PC-9 (cell line): ENCODE data around the gene ZFYVE27. TPM values are rescaled to one million over a fixed set of nuclear protein-coding genes. Genes with fewer than 3 reads are reported as not detected.

ENCODE experiments used
- BruUV-seq: library from RNA; stranded (reverse); fragments of 400-500 nt; replicated peaks from 2 replicates; lab custom pipeline; 2021; lab: Mats Ljungman, UMichigan
- CTCF ChIA-PET: fragments of 300-600 bp; sonication (Branson Sonifier 250); formaldehyde crosslinking; loops from one replicate; lab custom pipeline; 2022; ENCODE audit warnings: antibody characterized with exemption; lab: Charles Lee
- POLR2A ChIA-PET: fragments of 300-600 bp; sonication (Branson Sonifier 250); formaldehyde crosslinking; loops from one replicate; lab custom pipeline; 2022; ENCODE audit warnings: antibody characterized with exemption; ENCODE audit not compliant: unreplicated experiment; lab: Charles Lee
- DNase-seq, 2 experiments: peaks; one replicate each; pipeline versions ENCODE4 v3.0.0 to v3.0.0-alpha.2; 2015 to 2022; ENCODE audit warnings: mixed read lengths in 1 of 2
- H2AFZ ChIP-seq: fragments of 200-600 bp; sonication (generic); 2 replicates; pipeline ENCODE4 v1.8.1; 2017; ENCODE audit warnings: antibody characterized with exemption
- H3F3A ChIP-seq: fragments of 200-600 bp; sonication (generic); 2 replicates; pipeline ENCODE4 v1.8.1; 2017; ENCODE audit warnings: antibody characterized with exemption, mild to moderate bottlenecking, low read depth; ENCODE audit not compliant: insufficient read depth
- H3K27ac ChIP-seq: fragments of 200-600 bp; sonication (generic); 2 replicates; pipeline ENCODE4 v1.6.1; 2016; ENCODE audit warnings: mixed run types
- H3K27me3 ChIP-seq: fragments of 200-600 bp; sonication (generic); 2 replicates; pipeline ENCODE4 v1.6.1; 2016; ENCODE audit warnings: low read depth, mixed run types; ENCODE audit not compliant: insufficient read depth
- H3K36me3 ChIP-seq: fragments of 200-600 bp; sonication (generic); 2 replicates; pipeline ENCODE4 v1.6.1; 2016; ENCODE audit warnings: low read depth, mixed run types
- H3K4me1 ChIP-seq: fragments of 200-600 bp; sonication (generic); replicated peaks from 2 replicates; pipeline ENCODE4 v1.6.1; 2016; ENCODE audit warnings: mixed run types; ENCODE audit not compliant: insufficient read depth
- H3K4me2 ChIP-seq: fragments of 200-600 bp; sonication (generic); 2 replicates; pipeline ENCODE4 v1.6.1; 2017; ENCODE audit warnings: mixed run types
- H3K4me3 ChIP-seq: fragments of 200-600 bp; sonication (generic); 2 replicates; pipeline ENCODE4 v1.6.1; 2016; ENCODE audit warnings: mixed run types
- H3K79me2 ChIP-seq: fragments of 200-600 bp; sonication (generic); 2 replicates; pipeline ENCODE4 v1.6.1; 2017; ENCODE audit warnings: low read depth, mixed run types
- H3K9me2 ChIP-seq: fragments of 200-600 bp; sonication (generic); 2 replicates; pipeline ENCODE4 v1.8.1; 2017; ENCODE audit warnings: mild to moderate bottlenecking; ENCODE audit not compliant: insufficient read depth
- H3K9me3 ChIP-seq: fragments of 200-600 bp; sonication (generic); 2 replicates; pipeline ENCODE4 v1.8.1; 2016; ENCODE audit warnings: low read depth; ENCODE audit not compliant: insufficient read depth
- H4K20me1 ChIP-seq: fragments of 200-600 bp; sonication (generic); 2 replicates; pipeline ENCODE4 v1.8.1; 2017; ENCODE audit not compliant: insufficient read depth
- EZH2 ChIP-seq: fragments of 200-600 bp; sonication (generic); IDR thresholded peaks from 2 replicates; pipeline ENCODE4 v1.8.0; 2017; ENCODE audit warnings: antibody characterized with exemption, low read depth
- intact Hi-C: fragments of 100-400 bp; cut with micrococcal nuclease; formaldehyde crosslinking; loops from one replicate; pipeline ENCODE4 v1.10.0; 2022; ENCODE audit not compliant: unreplicated experiment
- total RNA-seq: library from RNA; stranded (reverse); gene quantifications from 2 replicates; pipeline ENCODE4 v1.2.3, GENCODE V29; 2021
- TF ChIP-seq, protein P1 (sequence below): fragments of 200-600 bp; sonication (generic); conservative IDR thresholded peaks from 2 replicates; pipeline ENCODE4 v1.6.1; 2017; ENCODE audit warnings: mixed run types, antibody characterized with exemption, mild to moderate bottlenecking, moderate library complexity

ZFYVE27 gene
- total RNA-seq, 1 experiment from 2014 or later, result 21.6 TPM

DNA sequence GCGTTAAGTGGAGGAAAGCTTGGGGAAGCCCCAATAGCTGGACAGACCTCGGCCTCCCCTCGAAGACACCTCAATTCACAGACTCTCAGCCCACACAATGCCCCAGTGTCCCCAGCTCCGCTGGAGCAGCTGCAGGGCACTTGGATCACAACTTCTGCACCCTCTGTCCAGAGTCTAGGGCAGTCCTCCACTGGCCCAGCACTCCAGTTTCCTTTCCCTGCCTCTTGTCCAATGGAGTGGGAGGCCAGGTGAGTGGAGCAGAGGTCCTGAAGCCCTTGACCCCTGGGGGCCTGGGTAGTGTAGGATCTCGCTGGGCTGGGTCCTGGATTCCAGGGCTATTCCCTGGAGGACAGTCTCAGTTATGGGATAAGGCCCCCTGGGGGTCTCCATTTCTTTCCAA, 23.0 kb downstream of the ZFYVE27 start:
- H3K36me3 ChIP-seq, result no peaks in the 10 kb centered on the region
- POLR2A ChIA-PET, result no interaction called here
- H3K4me2 ChIP-seq, result no peak overlapping the region
- no peak for TF ChIP-seq EZH2
- TF ChIP-seq, protein P1, sequence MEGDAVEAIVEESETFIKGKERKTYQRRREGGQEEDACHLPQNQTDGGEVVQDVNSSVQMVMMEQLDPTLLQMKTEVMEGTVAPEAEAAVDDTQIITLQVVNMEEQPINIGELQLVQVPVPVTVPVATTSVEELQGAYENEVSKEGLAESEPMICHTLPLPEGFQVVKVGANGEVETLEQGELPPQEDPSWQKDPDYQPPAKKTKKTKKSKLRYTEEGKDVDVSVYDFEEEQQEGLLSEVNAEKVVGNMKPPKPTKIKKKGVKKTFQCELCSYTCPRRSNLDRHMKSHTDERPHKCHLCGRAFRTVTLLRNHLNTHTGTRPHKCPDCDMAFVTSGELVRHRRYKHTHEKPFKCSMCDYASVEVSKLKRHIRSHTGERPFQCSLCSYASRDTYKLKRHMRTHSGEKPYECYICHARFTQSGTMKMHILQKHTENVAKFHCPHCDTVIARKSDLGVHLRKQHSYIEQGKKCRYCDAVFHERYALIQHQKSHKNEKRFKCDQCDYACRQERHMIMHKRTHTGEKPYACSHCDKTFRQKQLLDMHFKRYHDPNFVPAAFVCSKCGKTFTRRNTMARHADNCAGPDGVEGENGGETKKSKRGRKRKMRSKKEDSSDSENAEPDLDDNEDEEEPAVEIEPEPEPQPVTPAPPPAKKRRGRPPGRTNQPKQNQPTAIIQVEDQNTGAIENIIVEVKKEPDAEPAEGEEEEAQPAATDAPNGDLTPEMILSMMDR, result no peak
- no peak overlapping the region for H2AFZ ChIP-seq
- DNase-seq, result no peak
- H3K79me2 ChIP-seq, result no peaks in the 10 kb centered on the region
- H3K27me3 ChIP-seq, result no peaks in the 10 kb centered on the region
- H4K20me1 ChIP-seq, result no peaks in the 10 kb centered on the region
- H3F3A ChIP-seq, result no peaks in the 10 kb centered on the region
- H3K4me3 ChIP-seq, result no peak overlapping the region
- intact Hi-C loops, result loop anchor here (1.0 kb wide), 2 partner anchors 109 to 285 kb away; no protein-coding TSS in a partner anchor
- no peaks in the 10 kb centered on the region for H3K9me3 ChIP-seq
- H3K4me1 ChIP-seq, result no peaks in the 10 kb centered on the region
- no peak overlapping the region for H3K27ac ChIP-seq
- H3K9me2 ChIP-seq, result no peaks in the 10 kb centered on the region
- CTCF ChIA-PET, result no interaction called here
- no TSS peak for BruUV-seq

DNA sequence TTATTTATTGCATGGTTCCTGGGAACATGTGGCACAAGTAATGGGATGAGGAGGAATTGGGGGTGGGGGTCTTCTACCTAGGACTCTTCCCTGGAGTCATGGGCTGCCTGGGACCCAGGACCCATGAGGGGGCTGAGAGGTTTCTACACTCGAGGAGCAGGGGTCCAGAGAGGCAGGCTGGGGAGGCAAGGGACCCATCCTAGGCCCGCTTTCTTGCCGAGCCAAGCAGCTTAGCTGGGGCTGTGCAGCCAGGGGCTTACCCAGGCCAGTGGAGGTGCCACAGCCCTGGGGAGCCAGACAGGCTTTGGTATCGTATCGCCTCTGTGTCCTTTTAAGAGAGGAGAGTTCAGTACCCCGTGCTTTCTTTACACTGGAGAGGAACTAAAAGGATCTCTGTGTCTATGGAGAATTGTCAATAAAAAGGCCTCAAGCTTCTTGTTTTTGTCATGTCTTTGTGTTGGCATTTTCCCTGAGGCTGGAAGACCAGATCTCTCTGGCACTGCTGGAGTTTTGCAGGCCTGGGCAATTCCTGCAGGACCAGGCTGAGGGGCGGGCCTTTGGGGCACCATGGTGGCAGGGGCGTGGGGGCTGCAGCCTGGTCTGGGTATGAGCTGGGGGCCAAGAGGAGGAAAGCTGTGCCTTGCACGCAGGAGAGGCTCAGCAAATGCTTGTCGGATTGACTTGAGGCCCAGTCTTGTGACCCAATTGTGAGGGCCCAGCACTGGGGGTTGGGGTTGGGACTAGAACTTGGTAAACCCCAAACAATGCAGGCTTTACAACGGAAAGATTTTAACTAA, 23.7 kb downstream of the ZFYVE27 start:
- Histone ChIP-seq H3K4me3 (no peak overlapping the region), H3K79me2 (no peaks in the 10 kb centered on the region), H3K27me3 (no peaks in the 10 kb centered on the region), H3K4me2 (no peak overlapping the region), H2AFZ (no peak overlapping the region), H3K36me3 (no peaks in the 10 kb centered on the region), H3F3A (no peaks in the 10 kb centered on the region), H3K27ac (no peak overlapping the region), H4K20me1 (no peaks in the 10 kb centered on the region), H3K4me1 (no peaks in the 10 kb centered on the region), H3K9me2 (no peaks in the 10 kb centered on the region), H3K9me3 (no peaks in the 10 kb centered on the region)
- intact Hi-C loops, result no loop called here
- no peak for DNase-seq
- ChIA-PET POLR2A (no interaction called here), CTCF (interaction anchor here (0.5 kb wide), 1 partner anchor 1995 kb away, joined by 6 read pairs; no protein-coding TSS in a partner anchor)
- no TSS peak for BruUV-seq
- TF ChIP-seq, protein P1, result no peak

DNA sequence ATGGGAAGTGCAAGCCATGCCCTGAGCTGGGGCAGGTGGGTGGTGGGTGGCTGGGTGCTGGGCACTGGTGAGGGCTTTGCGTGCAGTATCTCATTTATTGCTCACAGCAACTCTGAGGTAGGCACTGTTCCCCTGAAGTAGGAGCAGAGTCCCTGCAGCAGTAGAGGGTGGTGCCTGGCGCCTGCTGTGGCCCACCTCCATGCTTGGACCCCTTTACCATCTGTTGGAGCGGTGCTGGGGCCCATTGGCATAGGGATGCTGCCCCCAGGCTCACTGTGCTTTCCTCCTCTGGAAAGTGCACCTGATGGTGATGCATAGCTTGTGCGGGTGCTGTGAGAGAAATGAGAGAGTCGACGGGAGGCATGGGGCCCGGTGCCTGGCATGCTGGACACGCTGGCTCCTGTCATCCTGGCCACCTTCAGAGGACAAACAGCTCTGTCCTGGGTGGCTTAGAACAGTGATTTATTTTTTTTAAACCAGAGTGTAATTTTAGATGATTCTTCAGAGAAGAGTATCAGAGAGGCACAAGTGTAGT, 24.5 kb downstream of the ZFYVE27 start:
- no TSS peak for BruUV-seq
- H3K4me2 ChIP-seq, result no peak overlapping the region
- H3K27me3 ChIP-seq, result no peaks in the 10 kb centered on the region
- H3K79me2 ChIP-seq, result no peaks in the 10 kb centered on the region
- intact Hi-C loops, result no loop called here
- H2AFZ ChIP-seq, result no peak overlapping the region
- no peak overlapping the region for H3K4me3 ChIP-seq
- no peaks in the 10 kb centered on the region for H3K9me2 ChIP-seq
- CTCF ChIA-PET, result no interaction called here
- no peaks in the 10 kb centered on the region for H3K4me1 ChIP-seq
- TF ChIP-seq EZH2, result no peak
- TF ChIP-seq, protein P1, result no peak
- DNase-seq, result no peak
- H4K20me1 ChIP-seq, result no peaks in the 10 kb centered on the region
- no peaks in the 10 kb centered on the region for H3K9me3 ChIP-seq
- no peaks in the 10 kb centered on the region for H3K36me3 ChIP-seq
- H3K27ac ChIP-seq, result no peak overlapping the region
- POLR2A ChIA-PET, result no interaction called here
- no peaks in the 10 kb centered on the region for H3F3A ChIP-seq
